GM18858 (cell line): ENCODE results near the gene PRDM15.

Source experiments
- ATAC-seq: cut with Tn5 transposase; IDR thresholded peaks from one replicate; pipeline ENCODE4 v1.9.1; 2021; ENCODE audit not compliant: unreplicated experiment

PRDM15 gene

DNA sequence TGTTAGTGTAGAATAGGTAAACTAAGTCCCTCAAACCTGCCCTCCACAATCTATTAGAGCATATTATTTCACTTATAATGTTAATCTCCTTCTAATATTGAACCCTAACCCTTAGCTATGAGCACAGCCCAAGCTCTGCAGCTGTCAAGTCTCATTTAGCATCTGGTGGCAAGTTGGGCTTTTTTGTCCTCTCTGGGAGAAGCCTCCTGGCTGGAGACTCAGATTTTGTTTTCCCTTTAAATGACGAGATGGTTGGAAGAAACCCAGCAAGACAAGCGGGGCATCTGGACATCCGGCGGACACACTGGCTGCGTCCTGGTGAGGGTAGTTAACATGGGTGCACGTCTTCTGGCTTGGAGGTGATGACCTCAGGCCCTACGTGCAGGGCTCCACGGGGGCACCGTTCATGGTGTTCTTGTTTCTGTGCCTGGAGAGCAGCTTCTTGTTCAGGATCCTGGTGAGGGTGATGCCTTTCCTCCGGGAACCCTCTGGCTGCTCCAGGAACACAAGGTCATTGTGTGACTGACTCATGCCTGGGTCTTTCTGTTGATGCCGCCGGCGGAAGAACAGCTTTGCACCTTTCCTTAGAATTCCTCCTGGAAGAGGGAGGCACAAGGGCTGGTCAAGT, 9.7 kb upstream of the PRDM15 start:
- ATAC-seq = no peak

DNA sequence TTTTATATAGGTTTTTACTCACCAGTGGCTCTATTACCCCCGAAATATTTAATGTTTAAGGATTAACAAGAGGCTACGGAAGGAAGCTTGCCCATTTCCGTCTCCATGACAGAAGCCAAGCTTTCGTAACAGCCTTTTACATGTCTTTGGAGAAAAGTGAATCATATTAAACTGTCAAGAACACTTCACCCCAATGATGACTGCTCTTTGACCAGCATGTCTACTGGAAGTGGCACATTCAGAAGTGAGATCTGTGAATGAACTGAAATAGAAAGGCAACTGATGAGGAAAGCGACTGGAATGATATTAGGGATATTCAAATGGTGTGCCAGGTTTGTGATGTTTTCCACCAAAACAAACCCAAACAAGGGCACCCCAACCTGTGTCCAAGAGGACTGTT, 8.5 kb upstream of the PRDM15 start:
- ATAC-seq = no peak

DNA sequence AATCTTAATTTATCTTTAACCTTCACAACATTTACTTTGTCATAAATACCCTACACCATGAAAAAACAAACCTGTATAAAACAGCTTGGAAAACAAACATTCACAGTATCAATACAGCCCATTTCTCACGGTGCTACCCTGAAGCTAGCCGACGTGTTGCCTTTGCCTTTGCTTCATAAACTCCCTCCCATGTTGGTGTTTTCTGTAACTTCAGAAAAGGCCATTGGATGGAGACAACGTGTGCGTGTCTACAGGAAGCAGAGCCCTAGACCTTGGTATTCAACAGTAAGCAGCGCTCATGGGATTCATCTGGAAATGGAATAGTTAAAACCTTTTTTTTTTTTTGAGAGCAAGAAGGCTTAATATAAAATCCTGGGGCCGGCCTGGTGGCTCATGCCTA, 7.2 kb upstream of the PRDM15 start:
- no peak for ATAC-seq

DNA sequence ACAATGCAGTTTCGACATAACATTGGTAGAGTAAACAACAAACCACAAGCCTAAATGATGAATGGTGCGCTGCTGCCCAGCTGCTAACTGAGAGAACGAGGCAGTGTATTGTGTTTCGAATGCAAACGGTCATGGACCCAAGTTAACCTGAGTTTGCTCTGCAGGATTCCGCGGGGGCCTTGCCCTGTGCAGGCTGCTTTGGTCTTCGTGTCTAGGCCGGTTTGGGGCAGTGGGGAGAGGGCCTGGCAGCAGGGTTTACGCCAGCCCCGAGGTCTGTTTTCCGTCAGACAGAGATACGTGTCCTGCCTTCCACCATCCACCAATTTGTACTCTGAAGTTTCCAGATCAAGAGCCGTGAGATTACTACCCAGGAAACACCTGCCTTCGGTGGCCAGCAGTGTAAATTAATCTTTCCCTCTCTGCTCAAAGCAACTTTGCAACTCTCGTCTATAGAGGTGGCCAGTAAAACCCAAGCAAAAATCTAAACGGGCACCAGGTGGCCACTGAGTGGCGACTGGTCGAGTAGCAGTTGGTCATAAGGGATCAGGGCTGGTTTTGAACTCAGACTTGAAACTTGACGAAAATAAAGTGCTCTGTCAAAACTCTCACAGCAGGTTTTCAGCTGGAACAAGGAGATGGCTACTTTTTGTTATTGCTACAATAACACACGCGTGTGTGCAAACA, 6.3 kb upstream of the PRDM15 start:
- no peak for ATAC-seq

DNA sequence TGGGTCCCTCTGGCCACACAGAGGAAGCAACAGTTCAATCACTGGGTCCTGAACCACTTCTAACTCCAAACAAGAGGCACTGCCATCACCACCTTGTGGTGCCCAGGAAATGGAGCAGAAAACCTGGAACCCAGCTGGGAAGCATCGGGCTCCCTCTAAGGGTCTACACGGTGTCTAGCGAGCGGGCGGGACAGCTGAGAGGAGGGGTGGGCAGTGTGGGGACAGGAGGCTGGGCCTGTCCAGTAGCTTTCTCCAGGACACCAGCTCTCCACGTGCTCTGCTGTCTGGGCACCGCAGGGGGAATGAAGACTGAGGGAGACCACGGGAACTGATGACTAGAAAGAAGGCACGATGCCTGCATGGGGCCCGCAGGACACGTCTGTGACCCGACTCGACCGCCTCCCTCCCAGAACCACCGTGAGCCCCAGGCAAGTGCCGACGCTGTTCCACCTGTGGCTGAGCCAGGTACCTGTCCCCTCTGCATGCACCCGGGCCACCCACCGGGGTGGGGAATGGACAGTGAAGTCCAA, 5.4 kb upstream of the PRDM15 start:
- ATAC-seq = no peak

DNA sequence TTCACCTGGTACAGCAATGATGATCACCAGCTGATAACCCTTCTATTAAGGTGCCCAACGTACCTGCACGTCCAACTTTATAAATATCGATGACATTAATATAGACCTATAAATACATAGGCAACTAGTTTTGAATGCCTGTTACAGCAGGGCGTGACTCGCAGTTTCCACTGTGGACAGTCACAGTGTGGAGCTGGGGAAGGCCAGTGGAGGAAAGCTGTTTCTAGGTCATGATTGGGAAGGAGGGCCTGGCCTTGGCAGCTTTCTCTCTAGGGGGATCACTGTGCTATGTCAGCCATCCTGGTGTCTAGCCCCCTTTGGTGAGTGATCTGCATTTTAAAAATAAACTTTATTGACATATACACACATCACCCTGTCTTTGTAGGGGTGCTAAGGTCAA, 4.4 kb upstream of the PRDM15 start:
- no peak for ATAC-seq

DNA sequence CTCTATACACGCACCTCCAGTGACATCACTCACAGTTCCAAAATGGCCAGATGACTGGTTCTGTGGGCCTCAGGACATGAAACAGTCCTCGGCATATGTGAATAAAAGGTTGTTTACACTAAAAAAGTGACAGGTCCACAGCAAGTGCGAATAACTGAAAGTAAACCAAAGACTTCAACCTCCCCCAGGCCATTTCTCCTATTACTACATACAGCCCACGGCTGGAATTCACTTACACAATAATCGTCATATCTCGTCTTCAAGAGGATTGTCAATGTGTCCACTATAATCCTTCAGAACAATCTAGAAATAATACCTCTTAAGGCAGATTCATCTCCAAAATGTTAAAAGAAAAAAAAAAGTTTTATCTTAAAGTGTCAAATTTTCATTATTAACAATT, 1.9 kb upstream of the PRDM15 start:
- no peak for ATAC-seq

DNA sequence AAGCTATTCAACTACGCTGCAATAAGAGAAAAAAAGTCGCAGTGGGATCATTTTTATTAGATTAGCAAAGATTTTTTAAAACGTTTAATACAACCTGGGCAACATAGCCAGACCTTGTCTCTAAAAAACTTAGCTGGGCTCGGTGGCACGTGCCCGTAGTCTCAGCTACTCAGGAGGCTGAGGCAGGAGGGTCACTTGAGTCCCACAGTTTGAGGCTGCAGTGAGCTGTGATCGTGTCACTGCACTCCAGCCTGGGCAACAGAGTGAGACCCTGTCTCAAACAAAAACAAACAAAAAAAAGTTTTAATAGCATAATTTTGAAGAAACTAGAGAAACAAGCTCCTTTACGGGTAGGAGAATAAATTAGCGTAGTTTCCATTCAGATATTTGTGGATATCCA, 1.0 kb upstream of the PRDM15 start:
- no peak for ATAC-seq

DNA sequence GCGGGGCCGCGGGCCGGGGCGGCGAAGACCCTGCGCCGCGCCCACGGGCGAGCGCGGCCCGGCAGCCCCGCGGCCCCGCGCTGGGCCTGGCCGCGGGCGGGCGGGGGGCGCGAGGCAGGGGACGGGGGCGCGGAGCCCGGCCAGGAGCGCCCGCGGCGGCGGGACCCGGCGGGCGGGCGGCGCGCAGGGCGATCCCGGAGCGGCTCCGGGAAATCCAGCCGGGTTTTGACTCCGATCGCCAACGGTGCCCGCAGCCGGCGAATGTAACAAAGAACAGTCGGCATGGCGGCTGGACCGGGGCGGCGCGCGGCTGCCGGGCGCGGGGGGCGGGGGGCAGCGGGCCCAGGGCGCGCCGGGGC, 334 bp downstream of the PRDM15 start:
- ATAC-seq = peak; percentile 33

DNA sequence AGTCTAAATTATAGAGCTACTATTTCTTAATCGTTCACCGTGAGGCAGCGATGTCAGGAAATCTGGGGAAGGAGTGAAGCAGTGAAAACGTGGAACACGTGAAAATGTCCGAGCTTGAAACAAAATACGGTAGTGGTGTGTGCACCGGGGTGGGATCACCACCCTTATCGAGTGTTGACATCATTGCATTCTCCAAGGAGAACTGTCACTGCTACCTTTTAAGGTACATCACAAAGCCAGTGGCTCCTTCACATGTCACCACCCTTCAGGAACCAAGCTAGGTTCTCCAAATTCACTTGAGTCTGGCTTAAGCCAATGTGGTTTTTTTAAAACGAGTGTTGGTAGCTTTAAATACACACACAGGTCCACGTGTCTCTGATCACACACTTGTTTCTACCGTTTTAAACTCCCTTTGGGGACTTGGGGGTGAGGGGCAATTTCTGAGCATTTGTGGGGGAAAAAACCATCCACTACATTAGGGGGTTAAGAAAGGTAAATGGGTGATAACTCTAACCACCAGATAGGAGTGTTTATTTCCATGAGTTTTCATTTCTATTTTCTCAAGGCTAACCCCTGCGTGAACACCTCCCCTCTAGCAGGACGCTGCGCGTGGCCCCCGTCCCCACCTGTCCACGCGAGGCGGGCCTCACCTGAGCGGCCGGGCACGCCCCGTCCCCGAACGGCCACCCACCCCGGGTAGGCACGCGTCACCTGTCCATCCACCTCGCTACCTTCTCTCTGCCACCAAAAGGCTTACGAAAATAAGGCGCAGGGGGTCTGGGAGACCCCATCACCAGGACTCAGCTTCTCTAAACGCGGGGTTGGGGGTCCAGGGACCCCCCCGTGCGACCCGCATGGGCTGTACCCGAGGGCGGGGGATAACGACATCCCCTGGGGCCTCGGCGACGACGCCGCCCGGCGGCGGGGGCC, 978 bp downstream of the PRDM15 start:
- ATAC-seq = peak; percentile 25

DNA sequence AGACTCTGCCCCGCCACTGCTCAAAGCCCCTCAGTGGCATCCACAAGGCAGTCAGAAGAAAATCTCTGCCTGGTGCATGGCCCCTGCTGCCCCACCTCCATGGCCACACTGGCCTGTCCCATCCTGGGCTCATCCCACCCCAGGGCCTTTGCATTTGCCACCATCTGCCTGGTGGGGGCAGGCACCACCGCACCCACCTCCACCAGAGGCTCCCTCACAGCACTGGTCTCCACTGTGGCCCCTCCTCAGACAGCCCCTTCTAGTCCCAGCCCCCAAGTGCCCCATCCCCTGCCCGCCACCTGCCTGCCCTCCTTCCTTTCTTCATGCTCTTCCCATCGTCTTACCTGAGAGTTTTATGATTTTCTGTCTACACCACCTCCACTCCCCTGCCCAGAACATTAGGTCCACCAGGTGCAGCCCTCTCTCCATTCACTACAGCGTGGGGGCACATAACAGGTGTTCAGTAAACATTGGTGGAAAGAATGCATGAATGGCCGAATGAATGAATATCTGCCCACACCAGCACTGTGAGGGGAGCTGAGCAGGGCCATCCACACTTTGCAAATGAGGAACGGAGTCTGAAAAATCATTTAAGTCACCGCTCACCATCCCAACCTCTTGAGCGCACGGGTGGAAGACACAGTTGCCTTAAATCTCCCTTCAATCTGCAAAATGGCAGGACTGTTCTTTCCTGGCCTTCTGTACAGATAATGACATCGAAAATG, 2.1 kb downstream of the PRDM15 start:
- no peak for ATAC-seq

DNA sequence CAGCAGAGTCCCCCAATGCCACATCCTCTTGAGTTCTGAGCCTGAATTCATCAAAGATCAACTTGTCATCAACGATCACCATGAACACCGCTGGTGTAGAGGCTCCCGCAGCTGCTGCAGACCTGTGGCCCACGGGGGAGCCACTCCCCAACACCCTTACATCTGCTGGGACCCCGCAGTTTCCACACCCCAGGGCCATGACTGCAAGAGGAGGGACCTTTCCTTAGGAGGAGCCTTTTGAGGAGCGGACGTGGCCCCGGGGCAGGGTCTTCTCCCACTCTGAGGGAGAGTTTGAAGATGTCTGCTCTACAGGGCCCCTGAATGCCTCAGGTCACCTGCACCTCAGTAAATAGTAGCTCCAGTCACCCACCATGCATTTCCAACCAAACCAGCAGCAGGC, 2.7 kb downstream of the PRDM15 start:
- no peak for ATAC-seq

DNA sequence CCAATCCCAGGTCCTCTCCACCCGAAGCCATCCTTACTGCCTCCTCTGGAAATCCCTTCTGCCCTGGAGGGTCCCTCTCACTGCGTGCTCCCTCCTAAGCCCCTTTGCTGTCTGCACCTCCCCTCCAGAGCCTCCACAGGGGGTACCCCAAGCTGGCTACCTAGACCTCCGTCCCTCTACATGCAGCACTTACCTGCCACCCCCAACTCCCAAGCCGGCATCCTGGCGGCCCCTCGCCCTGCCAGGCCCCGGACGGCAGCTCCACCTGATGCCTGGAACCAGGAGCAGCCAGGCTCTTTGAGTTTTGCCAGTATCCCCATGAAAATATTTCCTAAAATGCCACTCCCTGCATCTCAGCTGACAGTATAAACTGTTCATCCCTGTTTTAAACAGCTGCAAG, 4.1 kb downstream of the PRDM15 start:
- ATAC-seq = no peak

DNA sequence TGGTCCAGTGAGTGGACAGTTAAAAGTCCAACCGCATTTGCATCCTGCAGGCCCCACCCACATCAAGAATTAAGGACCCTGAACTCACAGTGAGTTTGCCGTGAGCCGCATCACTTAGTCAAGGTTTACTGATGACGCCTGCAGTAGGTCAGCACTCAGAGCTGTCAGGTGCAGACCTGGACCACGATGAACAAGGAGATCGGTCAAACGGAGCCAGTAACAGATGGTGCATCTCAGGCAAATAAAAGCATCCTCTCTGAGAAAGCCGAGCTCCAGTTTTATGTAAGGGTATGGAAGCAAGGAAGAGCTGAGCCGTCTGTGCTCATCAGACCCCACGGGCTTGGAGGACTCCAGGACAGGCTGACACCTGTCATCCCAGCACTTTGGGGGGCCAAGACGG, 4.5 kb downstream of the PRDM15 start:
- no peak for ATAC-seq

DNA sequence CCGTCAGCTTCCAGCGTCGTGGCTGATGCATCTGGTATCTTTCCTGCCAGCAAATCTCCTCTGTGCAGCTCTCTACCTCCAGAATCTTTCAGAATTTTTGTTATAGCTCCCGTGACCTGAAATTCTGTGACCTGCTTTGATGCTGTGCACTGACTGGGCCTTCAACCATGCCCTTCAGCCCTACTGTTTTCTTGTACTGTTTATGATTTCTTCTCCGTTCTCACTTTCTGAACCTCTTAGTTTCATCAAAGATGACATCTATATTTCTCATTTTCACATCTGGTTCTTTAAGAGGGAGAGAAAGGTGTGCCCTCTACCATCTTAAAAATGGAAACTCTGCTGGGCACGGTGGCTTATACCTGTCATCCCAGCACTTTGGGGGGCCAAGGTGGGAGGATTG, 5.7 kb downstream of the PRDM15 start:
- no peak for ATAC-seq

DNA sequence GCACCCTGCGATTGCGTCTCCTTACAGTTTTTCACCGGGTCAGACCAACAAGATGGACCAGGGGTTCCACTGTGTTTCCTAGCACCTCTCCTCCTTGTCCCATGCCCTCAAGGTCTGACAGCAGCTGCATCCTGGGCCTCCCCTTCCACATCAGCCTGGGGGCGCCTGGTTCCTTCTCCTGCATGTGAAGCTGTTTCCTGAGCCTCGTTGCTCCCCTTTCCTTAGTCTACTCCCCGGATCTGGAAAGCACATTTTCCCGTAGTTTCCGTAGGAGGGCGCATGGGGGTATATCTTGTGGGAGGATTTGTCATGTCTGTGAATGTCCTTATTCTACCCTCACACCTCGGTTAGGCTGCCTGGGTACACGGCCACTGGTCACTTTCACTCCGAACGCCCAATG, 6.1 kb downstream of the PRDM15 start:
- no peak for ATAC-seq

DNA sequence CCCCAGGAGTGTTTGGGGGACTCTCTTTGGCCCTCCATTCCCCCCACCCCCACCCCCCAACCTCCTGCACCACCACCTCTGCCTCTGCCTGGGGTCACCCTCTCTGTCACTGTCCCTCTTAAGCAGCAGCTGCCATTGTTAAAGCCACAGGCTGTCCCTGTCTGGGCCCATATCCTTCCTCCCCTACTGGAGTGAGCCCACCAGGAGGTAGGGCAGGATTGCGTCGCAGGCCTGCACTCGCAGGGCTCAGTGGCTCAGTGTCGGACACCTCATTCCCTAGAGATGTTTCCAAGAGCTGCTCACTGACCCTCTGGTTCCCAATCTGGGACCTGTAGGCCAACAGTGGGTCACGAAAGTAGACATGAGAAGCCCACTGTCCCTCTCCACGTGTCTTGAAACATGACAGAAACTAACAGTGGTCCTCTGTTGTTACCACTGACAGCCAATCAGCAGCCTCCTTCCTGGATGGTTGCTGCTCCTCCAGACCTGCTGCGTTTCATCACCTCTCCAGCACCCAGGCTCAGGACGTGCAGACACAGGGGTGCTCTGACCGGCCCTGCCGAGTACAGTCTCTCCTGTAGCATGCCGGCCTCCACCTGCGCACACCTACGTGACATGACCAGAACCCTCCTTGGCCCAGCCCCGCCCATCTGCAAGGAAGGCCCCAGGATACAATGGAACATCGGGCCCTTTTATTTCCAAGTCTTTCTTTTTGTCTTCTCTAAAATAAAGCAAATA, 7.7 kb downstream of the PRDM15 start:
- ATAC-seq = no peak

DNA sequence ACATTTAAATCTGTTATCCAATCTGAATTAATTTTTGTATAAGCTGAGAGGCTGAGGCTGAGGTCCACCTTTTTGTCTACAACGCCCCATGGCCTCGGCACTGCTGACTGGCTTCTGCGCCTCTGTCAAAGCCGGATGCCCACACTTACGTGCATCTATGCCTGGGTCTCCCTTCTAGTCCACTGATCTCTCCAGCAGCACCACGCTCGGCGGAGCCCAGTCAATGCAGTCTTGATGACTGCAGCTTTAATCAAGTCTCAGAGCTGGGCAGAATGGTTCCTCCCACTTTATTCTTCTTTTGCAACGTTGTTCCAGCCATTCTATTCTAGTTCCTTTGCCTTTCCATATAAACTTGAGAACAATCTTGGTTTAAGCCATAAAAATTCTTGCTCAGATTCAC, 9.4 kb downstream of the PRDM15 start:
- no peak for ATAC-seq

DNA sequence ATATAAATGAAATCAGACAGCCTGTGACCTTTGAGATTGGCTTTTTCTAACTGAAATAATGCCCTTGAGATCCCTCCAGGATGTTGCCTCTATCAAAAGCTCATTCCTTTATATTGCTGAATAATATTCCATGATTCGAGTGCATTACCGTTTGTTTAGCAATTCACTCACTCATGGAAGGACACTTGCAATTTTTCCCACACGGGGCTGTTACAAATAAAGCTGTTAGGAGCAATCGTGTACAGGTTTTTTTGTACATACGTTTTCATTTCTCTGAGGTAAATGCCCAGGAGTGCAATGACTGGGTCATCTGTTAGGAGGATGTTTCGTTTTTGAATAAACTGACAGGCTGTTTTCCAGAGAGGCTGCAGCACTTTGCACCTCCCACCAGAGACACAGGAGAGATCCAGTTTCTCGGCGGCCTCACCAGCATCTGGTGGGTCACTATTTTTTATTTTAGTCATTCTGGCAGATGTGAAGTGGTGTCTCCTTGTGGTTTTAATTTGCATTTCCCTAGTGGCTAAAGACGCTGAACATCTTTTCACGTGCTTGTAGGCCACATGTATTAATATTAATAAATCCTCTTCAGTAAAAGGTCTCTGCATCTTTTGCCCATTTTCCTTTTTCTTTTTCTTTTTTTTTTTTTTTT, 11.0 kb downstream of the PRDM15 start:
- ATAC-seq = peak; percentile 53

DNA sequence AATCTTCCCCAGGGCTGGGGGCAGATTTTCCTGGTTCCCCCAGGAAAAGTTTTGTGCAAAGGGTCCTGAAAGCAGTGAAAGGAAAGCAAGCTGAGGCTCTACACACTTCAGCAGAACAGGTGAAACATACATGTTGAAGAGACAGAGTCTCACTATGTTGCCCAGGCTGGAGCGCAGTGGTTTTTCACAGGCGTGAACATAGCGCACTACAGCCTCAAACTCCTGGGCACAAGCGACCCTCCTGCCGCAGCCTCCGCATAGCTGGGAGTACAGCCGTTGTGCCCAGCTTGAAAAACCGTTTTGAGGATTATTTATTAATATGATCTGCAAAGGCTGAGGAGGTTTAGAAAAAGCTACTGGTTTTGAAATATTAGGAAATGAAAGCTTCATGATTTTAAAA, 11.8 kb downstream of the PRDM15 start:
- ATAC-seq = no peak
